ENCODE measurements around the gene ALG8. TPM values are rescaled to one million over a fixed set of nuclear protein-coding genes. Genes with fewer than 3 reads are reported as not detected.

Gene ALG8
- total RNA-seq, 3 donors from 2014 or later (not counting 1 experiment from before 2014, with no cell fraction given): 19.2 to 20.1 (median 19.8) TPM

- Histone ChIP-seq H3K27me3 (ENCODE audit: control insufficient read depth, insufficient read depth, low read length) (no peaks in the 10 kb centered on the region), H3K36me3 (ENCODE audit: control insufficient read depth, insufficient read depth, low read length) (no peaks in the 10 kb centered on the region), H3K9me3 (ENCODE audit: control insufficient read depth, insufficient read depth, low read length) (no peaks in the 10 kb centered on the region), H3K4me1 (ENCODE audit: control insufficient read depth, insufficient read depth, low read length) (no peaks in the 10 kb centered on the region), H3K27ac (ENCODE audit: low read length) (no peak overlapping the region), H3K4me3 (ENCODE audit: low read length) (no peak overlapping the region)
- Mint-ChIP-seq H3K4me1 (no peaks in the 10 kb centered on the region), H3K4me3 (no peak overlapping the region), H3K36me3 (no peaks in the 10 kb centered on the region), H3K27me3 (ENCODE audit: low read depth in 2 of 2) (no peaks in the 10 kb centered on the region), H3K9me3 (no peaks in the 10 kb centered on the region), H3K27ac (no peak overlapping the region)
- ATAC-seq (no peak), DNase-seq (no peak)
- TF ChIP-seq CTCF (IDR thresholded peaks at IDR 0.05): no peak
- intact Hi-C loops (cut with micrococcal nuclease): no loop called here
- 80% methylated on average over 1 of the region's 1 CpG for WGBS (ENCODE audit: insufficient coverage)
These were observed 21.1 kb upstream of the ALG8 start for GRCh38 chr11:78160557-78160956.

GRCh38 chr11:78158987-78159652 lies 19.7 kb upstream of the ALG8 start:
- no peaks in the 10 kb centered on the region for H3K36me3 Mint-ChIP-seq
- no peaks in the 10 kb centered on the region for H3K27me3 Mint-ChIP-seq (ENCODE audit: low read depth in 2 of 2)
- intact Hi-C loops (cut with micrococcal nuclease): no loop called here
- TF ChIP-seq CTCF (IDR thresholded peaks at IDR 0.05): no peak
- ATAC-seq (no peak), DNase-seq (no peak)
- no peaks in the 10 kb centered on the region for H3K9me3 Mint-ChIP-seq
- H3K4me3 ChIP-seq (ENCODE audit: low read length): no peak overlapping the region
- no peak overlapping the region for H3K4me3 Mint-ChIP-seq
- no peaks in the 10 kb centered on the region for H3K9me3 ChIP-seq (ENCODE audit: control insufficient read depth, insufficient read depth, low read length)
- WGBS (ENCODE audit: insufficient coverage): 92% methylated on average over 3 of the region's 6 CpGs
- H3K27ac Mint-ChIP-seq: no peak overlapping the region
- H3K4me1 ChIP-seq (ENCODE audit: control insufficient read depth, insufficient read depth, low read length): no peaks in the 10 kb centered on the region
- no peak overlapping the region for H3K27ac ChIP-seq (ENCODE audit: low read length)
- H3K27me3 ChIP-seq (ENCODE audit: control insufficient read depth, insufficient read depth, low read length): no peaks in the 10 kb centered on the region
- no peaks in the 10 kb centered on the region for H3K36me3 ChIP-seq (ENCODE audit: control insufficient read depth, insufficient read depth, low read length)
- H3K4me1 Mint-ChIP-seq: no peaks in the 10 kb centered on the region

- Histone ChIP-seq H3K27me3 (ENCODE audit: control insufficient read depth, insufficient read depth, low read length) (no peaks in the 10 kb centered on the region), H3K9me3 (ENCODE audit: control insufficient read depth, insufficient read depth, low read length) (no peaks in the 10 kb centered on the region), H3K4me1 (ENCODE audit: control insufficient read depth, insufficient read depth, low read length) (no peaks in the 10 kb centered on the region), H3K4me3 (ENCODE audit: low read length) (no peak overlapping the region), H3K36me3 (ENCODE audit: control insufficient read depth, insufficient read depth, low read length) (no peaks in the 10 kb centered on the region), H3K27ac (ENCODE audit: low read length) (no peak overlapping the region)
- no peak overlapping the region for H3K27ac Mint-ChIP-seq
- no peaks in the 10 kb centered on the region for H3K4me1 Mint-ChIP-seq
- no peak overlapping the region for H3K4me3 Mint-ChIP-seq
- no peak for TF ChIP-seq CTCF (IDR thresholded peaks at IDR 0.05)
- 57% methylated on average over 5 of the region's 6 CpGs for WGBS (ENCODE audit: insufficient coverage)
- no peaks in the 10 kb centered on the region for H3K9me3 Mint-ChIP-seq
- ATAC-seq (no peak), DNase-seq (no peak)
- no peaks in the 10 kb centered on the region for H3K27me3 Mint-ChIP-seq (ENCODE audit: low read depth in 2 of 2)
- intact Hi-C loops (cut with micrococcal nuclease): no loop called here
- H3K36me3 Mint-ChIP-seq: no peaks in the 10 kb centered on the region
These were observed 16.9 kb upstream of the ALG8 start for GRCh38 chr11:78156127-78156844.
